Stimulated activated CD8-positive, alpha-beta memory T cell treated with anti-CD3 and anti-CD28 coated beads, Interleukin-12 subunit alpha, Interleukin-12 subunit beta, amount 100 ng/mL, for 24 hours (primary cell): Measurements from ENCODE around the gene ZNF668.
"Not testable (repeated sequence)": the region's sequence is repeated elsewhere in the genome, so short reads cannot be mapped to it uniquely, and the experiment has no call there.

ENCODE experiments used
- DNase-seq: peaks from one replicate; pipeline ENCODE4 v3.0.0-alpha.2; 2020; ENCODE audit errors: extremely low read depth

Gene ZNF668

GRCh38 chr16:31100876-31101641, 27.0 kb upstream of the ZNF668 start:
- not testable (repeated sequence) for DNase-seq

- no peak for DNase-seq
These were observed 26.0 kb upstream of the ZNF668 start for GRCh38 chr16:31099860-31100638.

GRCh38 chr16:31094424-31095120, 20.5 kb upstream of the ZNF668 start, which contains the start of gene VKORC1:
Gene VKORC1, minus strand, starts transcription at chr16:31094797. Its CDS starts 68 bp downstream, at chr16:31094729.
- peak; percentile 66 for DNase-seq

GRCh38 chr16:31094088-31094423, 20.0 kb upstream of the ZNF668 start:
- no peak for DNase-seq

GRCh38 chr16:31093132-31093703, 19.2 kb upstream of the ZNF668 start:
- no peak for DNase-seq

GRCh38 chr16:31092330-31092729, 18.3 kb upstream of the ZNF668 start:
- DNase-seq: no peak

- no peak for DNase-seq
These were observed 16.5 kb upstream of the ZNF668 start for GRCh38 chr16:31090540-31090939.

- no peak for DNase-seq
These were observed 15.2 kb upstream of the ZNF668 start for GRCh38 chr16:31089199-31089598.

- DNase-seq: no peak
These were observed 14.6 kb upstream of the ZNF668 start, which contains the start of gene PRSS53 for GRCh38 chr16:31088459-31089183. Gene PRSS53, minus strand, starts transcription at chr16:31088943. Its CDS starts 134 bp downstream, at chr16:31088809.

GRCh38 chr16:31087971-31088370, 13.9 kb upstream of the ZNF668 start:
- no peak for DNase-seq

- DNase-seq: no peak
These were observed 13.4 kb upstream of the ZNF668 start for GRCh38 chr16:31087481-31087880.

- DNase-seq: no peak
These were observed 12.5 kb upstream of the ZNF668 start for GRCh38 chr16:31086629-31086906.

GRCh38 chr16:31085873-31086628, 12.0 kb upstream of the ZNF668 start:
- no peak for DNase-seq

GRCh38 chr16:31085411-31085810, 11.4 kb upstream of the ZNF668 start:
- DNase-seq: no peak

- DNase-seq: no peak
These were observed 10.7 kb upstream of the ZNF668 start for GRCh38 chr16:31084584-31085302.

GRCh38 chr16:31083981-31084380, 9.9 kb upstream of the ZNF668 start:
- DNase-seq: no peak

- DNase-seq: no peak
These were observed 9.5 kb upstream of the ZNF668 start for GRCh38 chr16:31083556-31083955.

GRCh38 chr16:31083081-31083480, 9.0 kb upstream of the ZNF668 start:
- DNase-seq: no peak

GRCh38 chr16:31082368-31083045, 8.5 kb upstream of the ZNF668 start:
- DNase-seq: no peak
